Vagina (tissue), 2 donors: ENCODE results near the gene DIP2B.

Source experiments
- POLR2A ChIP-seq, 2 donors: fragments of 450-650 bp; IDR thresholded peaks; one replicate each; pipeline ENCODE4 v1.6.1; 2017; ENCODE audit warnings: antibody characterized with exemption in 2 of 2, mild to moderate bottlenecking in 2 of 2, moderate library complexity in 2 of 2
- POLR2AphosphoS5 ChIP-seq, 2 donors: sonication (generic); formaldehyde crosslinking; IDR thresholded peaks; one replicate each; pipeline ENCODE4 v1.9.0; 2017; ENCODE audit warnings: antibody characterized with exemption in 2 of 2, mild to moderate bottlenecking in 2 of 2, low read depth in 1 of 2; ENCODE audit not compliant: insufficient read depth in 1 of 2
- TF ChIP-seq, protein P1 (sequence below), 3 experiments: fragments of 450-650 bp in 2 of 3; fragments of 200-600 bp in 1 of 3; sonication (generic) in 1 of 3; IDR thresholded peaks; one replicate each; pipeline ENCODE4 v1.5.1; 2017 to 2019; ENCODE audit warnings: antibody characterized with exemption in 3 of 3, mild to moderate bottlenecking in 2 of 3, moderate library complexity in 2 of 3

DNA sequence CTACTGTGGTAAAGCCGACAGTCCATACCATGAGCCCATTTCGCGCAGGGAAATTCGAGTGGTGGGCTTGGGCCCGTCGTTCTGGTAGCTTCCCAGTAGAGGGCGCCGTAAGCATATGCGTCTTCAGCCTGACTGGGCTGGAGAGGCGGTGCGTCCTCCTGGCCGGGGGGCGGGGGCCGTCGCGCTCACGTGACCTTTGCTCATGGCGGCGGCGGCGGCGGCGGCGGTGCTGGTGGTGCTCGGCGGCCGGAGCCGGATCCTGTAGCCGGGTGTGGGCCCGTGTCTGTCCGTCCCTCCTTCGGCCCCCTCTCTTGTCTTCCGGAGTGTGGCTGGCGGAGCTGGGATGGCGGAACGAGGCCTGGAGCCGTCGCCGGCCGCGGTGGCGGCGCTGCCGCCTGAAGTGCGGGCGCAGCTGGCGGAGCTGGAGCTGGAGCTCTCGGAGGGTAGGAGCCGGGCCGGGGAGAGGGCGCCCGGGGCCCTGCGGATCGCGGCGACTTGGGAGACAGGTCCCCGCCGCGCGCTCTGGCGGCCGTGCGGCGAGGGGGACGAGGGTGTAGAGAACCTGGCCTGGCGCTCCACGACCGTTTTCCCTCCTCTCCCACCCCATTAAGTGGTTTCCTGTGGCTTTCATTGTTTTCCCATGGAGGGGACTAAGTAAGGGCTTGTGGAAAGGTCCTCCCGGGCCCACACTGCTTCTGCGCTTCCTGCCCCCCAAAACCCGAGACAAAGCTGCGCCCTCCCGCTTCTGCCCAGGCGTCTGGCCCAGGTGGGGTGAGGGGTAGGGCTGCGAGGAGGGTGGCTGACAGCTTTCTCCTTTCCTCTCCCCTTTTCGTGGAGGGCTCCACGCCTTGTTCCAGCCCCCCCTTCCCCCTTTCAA, at the start of gene DIP2B:
- TF ChIP-seq, protein P1, sequence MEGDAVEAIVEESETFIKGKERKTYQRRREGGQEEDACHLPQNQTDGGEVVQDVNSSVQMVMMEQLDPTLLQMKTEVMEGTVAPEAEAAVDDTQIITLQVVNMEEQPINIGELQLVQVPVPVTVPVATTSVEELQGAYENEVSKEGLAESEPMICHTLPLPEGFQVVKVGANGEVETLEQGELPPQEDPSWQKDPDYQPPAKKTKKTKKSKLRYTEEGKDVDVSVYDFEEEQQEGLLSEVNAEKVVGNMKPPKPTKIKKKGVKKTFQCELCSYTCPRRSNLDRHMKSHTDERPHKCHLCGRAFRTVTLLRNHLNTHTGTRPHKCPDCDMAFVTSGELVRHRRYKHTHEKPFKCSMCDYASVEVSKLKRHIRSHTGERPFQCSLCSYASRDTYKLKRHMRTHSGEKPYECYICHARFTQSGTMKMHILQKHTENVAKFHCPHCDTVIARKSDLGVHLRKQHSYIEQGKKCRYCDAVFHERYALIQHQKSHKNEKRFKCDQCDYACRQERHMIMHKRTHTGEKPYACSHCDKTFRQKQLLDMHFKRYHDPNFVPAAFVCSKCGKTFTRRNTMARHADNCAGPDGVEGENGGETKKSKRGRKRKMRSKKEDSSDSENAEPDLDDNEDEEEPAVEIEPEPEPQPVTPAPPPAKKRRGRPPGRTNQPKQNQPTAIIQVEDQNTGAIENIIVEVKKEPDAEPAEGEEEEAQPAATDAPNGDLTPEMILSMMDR (IDR thresholded peaks at IDR 0.05), result peak; percentile 97 to 98 (median 97)
- TF ChIP-seq POLR2AphosphoS5 (IDR thresholded peaks at IDR 0.05; ENCODE audit: insufficient read depth in 1 of 2, low read depth in 1 of 2) (peak in 1 of 2 donors; percentile 52), POLR2A (IDR thresholded peaks at IDR 0.05) (peak in 1 of 2 donors; percentile 41)
